Mesenteric fat pad (tissue), 1 donor: ENCODE data around the gene LTO1. TPM values are rescaled to one million over a fixed set of nuclear protein-coding genes. Genes with fewer than 3 reads are reported as not detected.

Source experiments
- DNase-seq: peaks from one replicate; pipeline ENCODE4 v3.0.0-alpha.2; 2020; ENCODE audit warnings: low spot score
- total RNA-seq: library from RNA; stranded (reverse); fragmentation: NEBNext Ultra II Directional; extraction: Animal tissue kit (Norgen Biotek cat#: 25700); gene quantifications from one replicate; pipeline ENCODE4 v1.2.1, GENCODE V29; 2021
- donor health status: DM: yes; HTN: yes; CAD: no.

Gene LTO1
- total RNA-seq, 1 donor from 2014 or later, result 19.2 TPM

- no peak for DNase-seq
Measured at GRCh38 chr11:69658626-69659450, 16.3 kb downstream of the LTO1 start.

GRCh38 chr11:69657911-69658625 is 17.1 kb downstream of the LTO1 start:
- DNase-seq, result no peak

- no peak for DNase-seq
Measured at GRCh38 chr11:69657456-69657910, 17.7 kb downstream of the LTO1 start.

GRCh38 chr11:69656536-69657455 is 18.4 kb downstream of the LTO1 start:
- no peak for DNase-seq

GRCh38 chr11:69655479-69656428 is 19.4 kb downstream of the LTO1 start:
- DNase-seq, result no peak

- DNase-seq, result no peak
Measured at GRCh38 chr11:69654660-69655478, 20.3 kb downstream of the LTO1 start.

- no peak for DNase-seq
Measured at GRCh38 chr11:69654001-69654659, 21.0 kb downstream of the LTO1 start.

- no peak for DNase-seq
Measured at GRCh38 chr11:69653406-69653960, 21.7 kb downstream of the LTO1 start.

- no peak for DNase-seq
Measured at GRCh38 chr11:69652999-69653398, 22.2 kb downstream of the LTO1 start.

- DNase-seq, result no peak
Measured at GRCh38 chr11:69651834-69652620, 23.1 kb downstream of the LTO1 start.

- DNase-seq, result no peak
Measured at GRCh38 chr11:69650832-69651344, 24.3 kb downstream of the LTO1 start.

- DNase-seq, result no peak
Measured at GRCh38 chr11:69650081-69650831, 24.9 kb downstream of the LTO1 start.

GRCh38 chr11:69649576-69649900 is 25.6 kb downstream of the LTO1 start:
- no peak for DNase-seq

GRCh38 chr11:69648679-69649575 is 26.2 kb downstream of the LTO1 start:
- DNase-seq, result no peak

GRCh38 chr11:69647761-69648497 is 27.2 kb downstream of the LTO1 start:
- no peak for DNase-seq
